ENCODE results near the gene TBC1D30.

DNA sequence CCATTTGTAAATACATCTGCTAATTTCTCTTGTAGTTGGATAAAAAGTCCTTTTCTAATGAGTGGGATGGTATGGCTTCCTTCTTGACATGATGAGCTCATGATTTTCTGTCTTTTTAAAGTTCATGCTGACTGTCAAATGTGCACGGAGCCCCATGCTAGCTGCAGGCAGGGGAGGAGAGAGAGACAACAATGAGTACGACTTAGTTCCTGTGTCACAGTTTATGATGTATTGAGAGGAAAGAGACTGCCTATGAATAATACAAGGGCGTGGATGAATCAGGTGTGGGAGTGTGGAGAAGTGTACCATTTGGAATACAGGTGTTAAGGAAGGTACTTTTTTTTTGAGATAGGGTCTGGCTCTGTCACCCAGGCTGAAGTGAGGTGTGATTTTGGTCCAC is 10.7 kb upstream of the TBC1D30 start:
- TF ChIP-seq CTCF (IDR thresholded peaks at IDR 0.05): no peak
- TF ChIP-seq EP300 (IDR thresholded peaks at IDR 0.05): no peak
